Sigmoid colon (tissue), 4 donors: Measurements from ENCODE around the gene FAM50B.

ENCODE experiments used
- EP300 ChIP-seq, 4 donors: sonication (generic); formaldehyde crosslinking; IDR thresholded peaks; one replicate each; pipeline ENCODE4 v1.6.1; 2017; ENCODE audit warnings: antibody characterized with exemption in 4 of 4
- POLR2A ChIP-seq, 2 donors: fragments of 450-650 bp; IDR thresholded peaks; one replicate each; pipeline ENCODE4 v1.6.1; 2016; ENCODE audit warnings: antibody characterized with exemption in 2 of 2, mild to moderate bottlenecking in 2 of 2, moderate library complexity in 2 of 2
- POLR2AphosphoS5 ChIP-seq, 4 donors: sonication (generic); formaldehyde crosslinking; IDR thresholded peaks; one replicate each; pipeline ENCODE4 v1.6.1; 2017; ENCODE audit warnings: antibody characterized with exemption in 4 of 4
- TF ChIP-seq, protein P1 (sequence below), 4 experiments: fragments of 450-650 bp in 3 of 4; fragments of 200-600 bp in 1 of 4; IDR thresholded peaks; one replicate each; pipeline ENCODE4 v1.5.1; 2016 to 2019; ENCODE audit warnings: antibody characterized with exemption in 4 of 4, mild to moderate bottlenecking in 3 of 4, moderate library complexity in 2 of 4

- TF ChIP-seq, protein P1, sequence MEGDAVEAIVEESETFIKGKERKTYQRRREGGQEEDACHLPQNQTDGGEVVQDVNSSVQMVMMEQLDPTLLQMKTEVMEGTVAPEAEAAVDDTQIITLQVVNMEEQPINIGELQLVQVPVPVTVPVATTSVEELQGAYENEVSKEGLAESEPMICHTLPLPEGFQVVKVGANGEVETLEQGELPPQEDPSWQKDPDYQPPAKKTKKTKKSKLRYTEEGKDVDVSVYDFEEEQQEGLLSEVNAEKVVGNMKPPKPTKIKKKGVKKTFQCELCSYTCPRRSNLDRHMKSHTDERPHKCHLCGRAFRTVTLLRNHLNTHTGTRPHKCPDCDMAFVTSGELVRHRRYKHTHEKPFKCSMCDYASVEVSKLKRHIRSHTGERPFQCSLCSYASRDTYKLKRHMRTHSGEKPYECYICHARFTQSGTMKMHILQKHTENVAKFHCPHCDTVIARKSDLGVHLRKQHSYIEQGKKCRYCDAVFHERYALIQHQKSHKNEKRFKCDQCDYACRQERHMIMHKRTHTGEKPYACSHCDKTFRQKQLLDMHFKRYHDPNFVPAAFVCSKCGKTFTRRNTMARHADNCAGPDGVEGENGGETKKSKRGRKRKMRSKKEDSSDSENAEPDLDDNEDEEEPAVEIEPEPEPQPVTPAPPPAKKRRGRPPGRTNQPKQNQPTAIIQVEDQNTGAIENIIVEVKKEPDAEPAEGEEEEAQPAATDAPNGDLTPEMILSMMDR (IDR thresholded peaks at IDR 0.05), result no peak
- TF ChIP-seq POLR2A (IDR thresholded peaks at IDR 0.05) (no peak), POLR2AphosphoS5 (IDR thresholded peaks at IDR 0.05) (no peak), EP300 (IDR thresholded peaks at IDR 0.05) (no peak)
Measured at GRCh38 chr6:3801960-3802359, 47.2 kb upstream of the FAM50B start.
